GM12892 (cell line): ENCODE measurements around the gene GAB3.
A peak's percentile ranks its signal among the peaks of the same experiment; 100 is the strongest.
"Not testable (repeated sequence)": the region's sequence is repeated elsewhere in the genome, so short reads cannot be mapped to it uniquely, and the experiment has no call there.

Experiments
- DNase-seq: peaks from one replicate; pipeline ENCODE4 v3.0.0; 2011; ENCODE audit not compliant: insufficient read length
- FAIRE-seq: peaks from 2 replicates; lab custom pipeline; 2011; peaks lifted over from hg19 to GRCh38; lab: Jason Lieb, UNC
- POLR2A ChIP-seq: IDR thresholded peaks from 2 replicates; pipeline ENCODE4 v1.6.1; 2011; ENCODE audit warnings: low read depth, low read length, control low read depth
- POLR2AphosphoS5 ChIP-seq: IDR thresholded peaks from 2 replicates; pipeline ENCODE4 v1.6.1; 2011; ENCODE audit warnings: low read depth, low read length, control low read depth
- TAF1 ChIP-seq: IDR thresholded peaks from 2 replicates; pipeline ENCODE4 v1.6.1; 2011; ENCODE audit warnings: low read depth, mild to moderate bottlenecking, control low read depth, low read length, borderline replicate concordance

The GAB3 gene

GRCh38 chrX:154661170-154661569 lies 89.7 kb downstream of the GAB3 start:
- TF ChIP-seq POLR2AphosphoS5 (no peak), POLR2A (no peak), TAF1 (no peak)
- DNase-seq, result no peak
- FAIRE-seq, result peak; percentile 21

- DNase-seq, result no peak
- no peak for FAIRE-seq
Observed at GRCh38 chrX:154660541-154660940, 90.3 kb downstream of the GAB3 start.

GRCh38 chrX:154658957-154659356 lies 91.9 kb downstream of the GAB3 start:
- TF ChIP-seq POLR2AphosphoS5, result no peak
- no peak for TF ChIP-seq TAF1
- no peak for TF ChIP-seq POLR2A
- DNase-seq (no peak), FAIRE-seq (no peak)

More at GRCh38 chrX:154660541-154660940, 90.3 kb downstream of the GAB3 start:
- TF ChIP-seq POLR2A (no peak), POLR2AphosphoS5 (no peak), TAF1 (no peak)

GRCh38 chrX:154658187-154658586 lies 92.7 kb downstream of the GAB3 start:
- TF ChIP-seq POLR2AphosphoS5 (no peak), TAF1 (no peak), POLR2A (no peak)
- no peak for FAIRE-seq
- no peak for DNase-seq

- TF ChIP-seq TAF1 (no peak), POLR2AphosphoS5 (no peak), POLR2A (no peak)
- DNase-seq (no peak), FAIRE-seq (no peak)
Observed at GRCh38 chrX:154657226-154657805, 93.6 kb downstream of the GAB3 start.

GRCh38 chrX:154655786-154656185 lies 95.1 kb downstream of the GAB3 start:
- no peak for TF ChIP-seq POLR2A
- no peak for TF ChIP-seq TAF1
- no peak for TF ChIP-seq POLR2AphosphoS5
- no peak for DNase-seq
- FAIRE-seq, result no peak

- no peak for FAIRE-seq
- DNase-seq, result no peak
- TF ChIP-seq POLR2A, result no peak
- no peak for TF ChIP-seq TAF1
- no peak for TF ChIP-seq POLR2AphosphoS5
Observed at GRCh38 chrX:154655346-154655745, 95.5 kb downstream of the GAB3 start.

- no peak for TF ChIP-seq POLR2AphosphoS5
- no peak for TF ChIP-seq TAF1
- no peak for TF ChIP-seq POLR2A
- DNase-seq (no peak), FAIRE-seq (no peak)
Observed at GRCh38 chrX:154654925-154655324, 96.0 kb downstream of the GAB3 start.

GRCh38 chrX:154654372-154654771 lies 96.5 kb downstream of the GAB3 start:
- FAIRE-seq (no peak), DNase-seq (no peak)
- TF ChIP-seq POLR2AphosphoS5, result no peak
- no peak for TF ChIP-seq POLR2A
- no peak for TF ChIP-seq TAF1

GRCh38 chrX:154653413-154653812 lies 97.5 kb downstream of the GAB3 start, which contains the start of gene CTAG2:
Gene CTAG2, minus strand, starts transcription at chrX:154653579. Its CDS starts 64 bp downstream, at chrX:154653515.
- DNase-seq, FAIRE-seq: not testable (repeated sequence)

- no peak for DNase-seq
- FAIRE-seq, result no peak
- TF ChIP-seq POLR2AphosphoS5 (no peak), POLR2A (no peak), TAF1 (no peak)
Observed at GRCh38 chrX:154653048-154653401, 97.9 kb downstream of the GAB3 start.

GRCh38 chrX:154652311-154653047 lies 98.4 kb downstream of the GAB3 start:
- no peak for DNase-seq
- no peak for FAIRE-seq
- TF ChIP-seq POLR2A (no peak), TAF1 (no peak), POLR2AphosphoS5 (no peak)

GRCh38 chrX:154650221-154650510 lies 100.7 kb downstream of the GAB3 start:
- TF ChIP-seq POLR2A, result no peak
- no peak for TF ChIP-seq TAF1
- TF ChIP-seq POLR2AphosphoS5, result no peak
- DNase-seq, result no peak
- FAIRE-seq, result no peak
